GM12878 (cell line): Measurements from ENCODE around the gene OTOG.

ENCODE experiments used
- CHD2 ChIP-seq: IDR thresholded peaks from 2 replicates; pipeline ENCODE4 v1.6.1; 2011; ENCODE audit warnings: low read depth, low read length, improper control_type of control experiment, borderline replicate concordance
- TF ChIP-seq, protein P1 (sequence below): IDR thresholded peaks from 2 replicates; pipeline ENCODE4 v1.6.1; 2012; ENCODE audit warnings: low read depth, low read length, improper control_type of control experiment

- TF ChIP-seq, protein P1, sequence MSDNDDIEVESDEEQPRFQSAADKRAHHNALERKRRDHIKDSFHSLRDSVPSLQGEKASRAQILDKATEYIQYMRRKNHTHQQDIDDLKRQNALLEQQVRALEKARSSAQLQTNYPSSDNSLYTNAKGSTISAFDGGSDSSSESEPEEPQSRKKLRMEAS: no peak
- TF ChIP-seq CHD2: no peak
These were observed 86.4 kb downstream of the OTOG start for GRCh38 chr11:17633279-17633986.
